CD14-positive monocyte (primary cell): ENCODE measurements around the gene ANTXR1. TPM values are rescaled to one million over a fixed set of nuclear protein-coding genes. Genes with fewer than 3 reads are reported as not detected.
"Not testable (repeated sequence)": the region's sequence is repeated elsewhere in the genome, so short reads cannot be mapped to it uniquely, and the experiment has no call there.

Source experiments
- DNase-seq, 3 donors: peaks; one replicate each; pipeline ENCODE4 v3.0.0-alpha.2; 2011 to 2022
- H2AFZ ChIP-seq: 2 replicates; pipeline ENCODE4 v1.6.0; 2012; ENCODE audit warnings: mild to moderate bottlenecking, low read depth, low read length, inconsistent platforms; ENCODE audit not compliant: insufficient read depth, poor library complexity, severe bottlenecking
- H3K27ac ChIP-seq, 2 donors: 1 replicate in 1 of 2; 2 replicates in 1 of 2; pipeline ENCODE4 v1.5.1; 2012 to 2013; ENCODE audit warnings: low read length in 2 of 2, control low read depth in 1 of 2, inconsistent platforms in 1 of 2, low read depth in 1 of 2, mild to moderate bottlenecking in 1 of 2
- H3K27me3 ChIP-seq, 2 donors: one replicate each; pipeline versions ENCODE4 v1.6.0 to v1.6.1; 2011 to 2013; ENCODE audit warnings: low read length in 2 of 2; ENCODE audit not compliant: control insufficient read depth in 2 of 2, insufficient read depth in 2 of 2
- H3K36me3 ChIP-seq, 2 donors: replicated peaks in 1 of 2; 1 replicate in 1 of 2; 2 replicates in 1 of 2; pipeline versions ENCODE4 v1.5.1 to v1.6.1; 2012 to 2013; ENCODE audit warnings: low read length in 2 of 2, control low read depth in 1 of 2, inconsistent platforms in 1 of 2, mild to moderate bottlenecking in 1 of 2; ENCODE audit not compliant: insufficient read depth in 2 of 2, control insufficient read depth in 1 of 2
- H3K4me1 ChIP-seq, 2 donors: 1 replicate in 1 of 2; 2 replicates in 1 of 2; pipeline versions ENCODE4 v1.5.1 to v1.6.1; 2012 to 2013; ENCODE audit warnings: low read length in 2 of 2, control low read depth in 1 of 2, inconsistent platforms in 1 of 2, mild to moderate bottlenecking in 1 of 2, moderate library complexity in 1 of 2; ENCODE audit not compliant: insufficient read depth in 2 of 2, control insufficient read depth in 1 of 2
- H3K4me2 ChIP-seq: replicated peaks from 2 replicates; pipeline ENCODE3; 2012; ENCODE audit warnings: low read length, moderate library complexity, mild to moderate bottlenecking; ENCODE audit not compliant: poor library complexity, severe bottlenecking; ENCODE audit errors: extremely low read depth
- H3K4me3 ChIP-seq, 3 experiments: fragments of 200-600 bp in 1 of 3; sonication (generic) in 1 of 3; replicated peaks in 1 of 3; 1 replicate in 2 of 3; 2 replicates in 1 of 3; pipeline ENCODE4 v1.5.1; 2011 to 2013; ENCODE audit warnings: low read length in 3 of 3, mild to moderate bottlenecking in 3 of 3, control low read depth in 2 of 3, low read depth in 2 of 3, inconsistent platforms in 1 of 3, moderate library complexity in 1 of 3
- H3K79me2 ChIP-seq: 2 replicates; pipeline ENCODE4 v1.6.0; 2012; ENCODE audit warnings: mild to moderate bottlenecking, control low read depth, inconsistent platforms, low read length, moderate library complexity; ENCODE audit not compliant: insufficient read depth
- H3K9ac ChIP-seq: 2 replicates; pipeline ENCODE4 v1.6.0; 2017; ENCODE audit warnings: low read length, mild to moderate bottlenecking; ENCODE audit not compliant: insufficient read depth, poor library complexity, severe bottlenecking
- H3K9me3 ChIP-seq, 2 donors: replicated peaks in 1 of 2; 1 replicate in 1 of 2; 2 replicates in 1 of 2; pipeline versions ENCODE4 v1.5.1 to v1.6.1; 2012 to 2013; ENCODE audit warnings: low read length in 2 of 2, control low read depth in 1 of 2; ENCODE audit not compliant: control insufficient read depth in 1 of 2, insufficient read depth in 1 of 2
- H4K20me1 ChIP-seq: 2 replicates; pipeline ENCODE4 v1.6.0; 2012; ENCODE audit warnings: mild to moderate bottlenecking, low read length, control low read depth, moderate library complexity; ENCODE audit not compliant: insufficient read depth
- H3K27ac Mint-ChIP-seq, 7 donors: one replicate each; pipeline ENCODE4 v1.8.0; 2020; ENCODE audit warnings: mild to moderate bottlenecking in 7 of 7, mixed read lengths in 7 of 7, moderate library complexity in 6 of 7, inconsistent platforms in 2 of 7
- H3K27me3 Mint-ChIP-seq, 3 donors: one replicate each; pipeline ENCODE4 v1.8.0; 2021 to 2022; ENCODE audit warnings: low read depth in 3 of 3, mild to moderate bottlenecking in 3 of 3, mixed read lengths in 3 of 3, moderate library complexity in 3 of 3, inconsistent platforms in 1 of 3
- H3K36me3 Mint-ChIP-seq, 2 donors: one replicate each; pipeline ENCODE4 v1.8.0; 2020; ENCODE audit warnings: mixed read lengths in 2 of 2, inconsistent platforms in 1 of 2, mild to moderate bottlenecking in 1 of 2
- H3K4me1 Mint-ChIP-seq: one replicate; pipeline ENCODE4 v1.8.0; 2020; ENCODE audit warnings: mild to moderate bottlenecking, mixed read lengths
- H3K4me3 Mint-ChIP-seq, 2 donors: one replicate each; pipeline ENCODE4 v1.8.0; 2020; ENCODE audit warnings: mild to moderate bottlenecking in 2 of 2, mixed read lengths in 2 of 2, moderate library complexity in 1 of 2
- H3K9me3 Mint-ChIP-seq, 7 donors: one replicate each; pipeline ENCODE4 v1.8.0; 2020 to 2022; ENCODE audit warnings: mixed read lengths in 7 of 7, mild to moderate bottlenecking in 6 of 7, moderate library complexity in 6 of 7, inconsistent platforms in 2 of 7
- WGBS: methylation state at CpG from one replicate; pipeline ENCODE4 v1.1.5; 2013; ENCODE audit warnings: missing lambda C conversion rate; ENCODE audit not compliant: insufficient coverage; 5-methylcytosine and 5-hydroxymethylcytosine counted together
- intact Hi-C, 2 donors: fragments of 100-400 bp; cut with micrococcal nuclease; formaldehyde crosslinking; loops; one replicate each; pipeline versions ENCODE4 v1.15.0 to v1.15.1; 2023
- polyA plus RNA-seq, 3 donors: library from polyadenylated mRNA; depleted of rRNA in 1 of 3; unstranded in 2 of 3; stranded (reverse) in 1 of 3; fragments of 300-500 nt in 2 of 3; fragments of >200 nt in 1 of 3; fragmentation: Illumina TruSeq in 2 of 3; gene quantifications; 1 replicate in 2 of 3; 2 replicates in 1 of 3; pipeline ENCODE4 v1.2.3, GENCODE V29; 2012 to 2021
- TF ChIP-seq, protein P1 (sequence below): fragments of 200-600 bp; IDR thresholded peaks from one replicate; pipeline ENCODE4 v1.8.0; 2022; ENCODE audit warnings: antibody characterized with exemption, mild to moderate bottlenecking

Gene ANTXR1
- polyA plus RNA-seq, 3 donors, result not detected

DNA sequence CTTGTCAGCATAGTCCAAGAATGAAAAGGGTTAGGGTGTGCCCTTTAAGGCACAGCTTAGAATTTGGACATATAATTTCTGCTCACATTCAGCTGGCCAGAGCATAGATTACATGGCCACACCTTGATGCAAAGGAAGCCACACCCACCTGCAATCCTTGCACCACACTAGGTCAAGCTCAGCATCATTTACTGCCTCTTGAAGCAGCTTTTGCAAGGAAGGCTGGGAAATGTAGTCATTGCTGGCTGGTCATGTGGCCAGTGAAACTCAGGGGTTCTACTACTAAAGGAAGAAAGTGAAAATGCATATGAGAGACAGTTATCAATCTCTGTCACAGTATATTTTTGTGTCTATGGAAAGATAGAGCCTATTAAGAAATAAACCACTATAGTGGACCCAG lies 214.7 kb downstream of the ANTXR1 start:
- no peaks in the 10 kb centered on the region for H3K9me3 ChIP-seq
- intact Hi-C loops, result no loop called here
- no peaks in the 10 kb centered on the region for H3K4me1 ChIP-seq
- no peaks in the 10 kb centered on the region for H3K36me3 ChIP-seq
- no peaks in the 10 kb centered on the region for H3K27me3 ChIP-seq
- no peak overlapping the region for H2AFZ ChIP-seq
- Mint-ChIP-seq H3K4me3 (no peak overlapping the region), H3K9me3 (peaks cover 0 to 2% (median 0%) of the 10 kb centered on the region in 7 donors), H3K27ac (no peak overlapping the region), H3K4me1 (peaks cover 4% of the 10 kb centered on the region), H3K36me3 (no peaks in the 10 kb centered on the region), H3K27me3 (peaks cover 2 to 3% (median 3%) of the 10 kb centered on the region in 3 donors)
- H3K9ac ChIP-seq, result no peak overlapping the region
- no peak overlapping the region for H3K4me2 ChIP-seq
- H4K20me1 ChIP-seq, result no peaks in the 10 kb centered on the region
- no peak for DNase-seq
- H3K79me2 ChIP-seq, result no peaks in the 10 kb centered on the region
- no peak overlapping the region for H3K27ac ChIP-seq
- TF ChIP-seq, protein P1, sequence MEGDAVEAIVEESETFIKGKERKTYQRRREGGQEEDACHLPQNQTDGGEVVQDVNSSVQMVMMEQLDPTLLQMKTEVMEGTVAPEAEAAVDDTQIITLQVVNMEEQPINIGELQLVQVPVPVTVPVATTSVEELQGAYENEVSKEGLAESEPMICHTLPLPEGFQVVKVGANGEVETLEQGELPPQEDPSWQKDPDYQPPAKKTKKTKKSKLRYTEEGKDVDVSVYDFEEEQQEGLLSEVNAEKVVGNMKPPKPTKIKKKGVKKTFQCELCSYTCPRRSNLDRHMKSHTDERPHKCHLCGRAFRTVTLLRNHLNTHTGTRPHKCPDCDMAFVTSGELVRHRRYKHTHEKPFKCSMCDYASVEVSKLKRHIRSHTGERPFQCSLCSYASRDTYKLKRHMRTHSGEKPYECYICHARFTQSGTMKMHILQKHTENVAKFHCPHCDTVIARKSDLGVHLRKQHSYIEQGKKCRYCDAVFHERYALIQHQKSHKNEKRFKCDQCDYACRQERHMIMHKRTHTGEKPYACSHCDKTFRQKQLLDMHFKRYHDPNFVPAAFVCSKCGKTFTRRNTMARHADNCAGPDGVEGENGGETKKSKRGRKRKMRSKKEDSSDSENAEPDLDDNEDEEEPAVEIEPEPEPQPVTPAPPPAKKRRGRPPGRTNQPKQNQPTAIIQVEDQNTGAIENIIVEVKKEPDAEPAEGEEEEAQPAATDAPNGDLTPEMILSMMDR, result no peak
- no peak overlapping the region for H3K4me3 ChIP-seq

- H3K27me3 ChIP-seq, H3K4me3 ChIP-seq, intact Hi-C loops, H3K9ac ChIP-seq, H4K20me1 ChIP-seq, H3K27me3 Mint-ChIP-seq, H3K4me2 ChIP-seq, H3K9me3 ChIP-seq, H3K4me1 Mint-ChIP-seq, H3K36me3 Mint-ChIP-seq, DNase-seq, H2AFZ ChIP-seq, H3K27ac Mint-ChIP-seq, H3K4me3 Mint-ChIP-seq, H3K27ac ChIP-seq, H3K79me2 ChIP-seq, H3K36me3 ChIP-seq, H3K9me3 Mint-ChIP-seq, H3K4me1 ChIP-seq: not testable (repeated sequence)
- no CpG with 5 or more reads among the region's 1 CpG for WGBS
Measured at GRCh38 chr2:69230946-69231345, 218.0 kb downstream of the ANTXR1 start.
